ENCODE measurements around the gene FITM1.

The FITM1 gene

DNA sequence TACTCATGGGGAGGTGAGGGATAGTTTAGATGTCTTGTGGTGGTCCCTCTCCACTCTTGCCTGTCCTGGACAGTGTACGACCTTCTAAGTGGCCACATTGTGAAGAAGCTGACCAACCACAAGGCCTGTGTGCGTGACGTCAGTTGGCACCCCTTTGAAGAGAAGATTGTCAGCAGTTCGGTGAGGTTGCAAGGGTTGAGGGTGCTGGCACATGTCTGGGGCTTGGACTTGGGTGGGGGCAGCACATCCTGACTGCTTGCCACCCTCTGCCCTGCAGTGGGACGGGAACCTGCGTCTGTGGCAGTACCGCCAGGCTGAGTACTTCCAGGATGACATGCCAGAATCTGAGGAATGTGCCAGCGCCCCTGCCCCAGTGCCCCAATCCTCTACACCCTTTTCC lies 7.6 kb upstream of the FITM1 start:
- DNase-seq = no peak

DNA sequence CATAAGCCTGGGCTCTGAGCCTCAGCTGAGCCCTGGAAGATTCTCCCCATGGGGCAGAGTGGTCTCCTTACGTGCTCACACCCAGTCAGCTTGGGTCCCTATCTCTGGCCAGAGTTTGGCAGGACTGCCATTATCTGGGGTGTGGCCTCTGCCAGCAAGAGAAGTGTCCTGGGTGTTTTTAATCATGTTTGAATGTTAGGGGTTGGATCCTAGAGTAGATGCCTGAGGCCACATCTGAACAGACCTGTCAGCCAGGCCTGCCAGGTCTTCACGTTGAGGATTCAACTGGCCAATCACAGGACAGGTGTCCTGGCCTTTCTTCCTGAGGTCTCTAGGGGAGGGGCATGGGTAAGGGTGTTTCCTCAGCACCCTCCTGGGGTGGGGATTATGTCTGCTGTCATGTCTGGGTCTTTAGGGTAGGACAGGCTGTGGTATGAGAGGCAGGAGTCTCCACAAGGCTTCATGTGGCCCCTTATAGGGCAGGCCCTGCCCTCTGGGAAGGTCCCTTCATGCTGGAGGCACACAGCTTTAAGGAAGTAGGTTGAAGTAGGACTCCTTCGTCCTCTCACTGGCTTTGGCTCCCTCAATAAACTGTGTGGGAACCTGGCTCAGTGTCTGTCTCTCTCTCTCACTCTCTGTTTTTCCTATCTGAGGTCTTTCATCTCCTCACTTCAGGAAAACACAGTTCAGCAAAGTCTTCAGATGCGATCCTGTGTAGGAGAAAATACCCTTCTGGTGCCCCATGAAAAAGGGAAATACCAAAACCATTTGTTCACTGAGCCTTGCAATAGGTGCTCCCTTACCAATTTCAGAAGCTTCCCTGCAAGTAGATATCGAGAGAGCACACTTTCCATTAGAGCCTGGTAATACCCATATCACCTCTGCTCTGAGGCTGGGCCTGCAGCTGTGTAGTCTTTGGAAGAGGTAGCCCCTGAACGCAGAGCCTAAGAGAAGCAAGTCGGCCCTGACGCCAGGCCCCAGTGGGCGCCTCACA lies 6.7 kb upstream of the FITM1 start:
- no peak for DNase-seq

DNA sequence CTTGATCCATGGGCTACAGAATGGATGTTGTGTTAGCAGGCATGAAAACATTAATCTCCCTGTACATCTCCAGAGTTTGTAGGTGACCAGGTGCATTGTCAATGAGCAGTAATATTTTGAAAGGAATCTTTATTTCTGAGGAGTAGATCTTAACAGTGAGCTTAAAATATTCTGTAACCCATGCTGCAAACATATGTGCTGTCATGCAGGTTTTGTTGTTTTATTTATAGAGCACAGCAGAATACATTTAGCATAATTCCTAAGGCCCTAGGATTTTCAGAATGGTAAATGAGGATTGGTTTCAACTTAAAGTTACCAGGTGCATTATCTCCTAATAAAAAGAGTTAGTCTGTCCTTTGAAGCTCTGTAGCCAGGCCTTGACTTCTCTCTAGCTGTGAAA lies 3.5 kb upstream of the FITM1 start:
- no peak for DNase-seq

- no peak for DNase-seq
These were observed 2.8 kb upstream of the FITM1 start for GRCh38 chr14:24127673-24128072.

DNA sequence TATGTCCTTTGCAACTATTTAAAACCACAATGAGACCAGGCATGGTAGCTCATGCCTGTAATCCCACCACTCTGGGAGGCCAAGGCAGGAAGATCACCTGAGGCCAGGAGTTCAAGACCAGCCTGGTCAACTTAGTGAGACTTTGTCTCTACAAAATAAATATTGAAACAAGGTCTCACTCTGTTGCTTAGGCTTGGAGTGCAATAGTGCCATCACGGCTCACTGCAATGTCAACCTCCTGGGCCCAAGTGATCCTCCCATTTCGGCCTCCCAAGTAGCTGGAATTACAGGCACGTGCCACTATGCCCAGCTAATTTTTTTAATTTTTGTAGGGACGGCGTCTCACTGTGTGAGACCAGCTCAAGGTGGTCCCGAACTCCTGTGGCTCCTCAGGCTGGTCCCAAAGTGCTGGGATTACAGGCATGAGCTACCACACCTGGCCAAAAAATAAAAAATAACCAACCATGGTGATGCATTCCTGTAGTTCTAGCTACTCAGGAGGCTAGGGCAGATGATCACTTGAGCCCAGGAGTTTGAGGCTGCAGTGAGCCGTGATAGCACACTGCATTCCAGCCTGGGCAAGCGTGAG lies 955 bp upstream of the FITM1 start:
- DNase-seq = no peak

GRCh38 chr14:24130717-24131548 lies 474 bp downstream of the FITM1 start:
- no peak for DNase-seq

DNA sequence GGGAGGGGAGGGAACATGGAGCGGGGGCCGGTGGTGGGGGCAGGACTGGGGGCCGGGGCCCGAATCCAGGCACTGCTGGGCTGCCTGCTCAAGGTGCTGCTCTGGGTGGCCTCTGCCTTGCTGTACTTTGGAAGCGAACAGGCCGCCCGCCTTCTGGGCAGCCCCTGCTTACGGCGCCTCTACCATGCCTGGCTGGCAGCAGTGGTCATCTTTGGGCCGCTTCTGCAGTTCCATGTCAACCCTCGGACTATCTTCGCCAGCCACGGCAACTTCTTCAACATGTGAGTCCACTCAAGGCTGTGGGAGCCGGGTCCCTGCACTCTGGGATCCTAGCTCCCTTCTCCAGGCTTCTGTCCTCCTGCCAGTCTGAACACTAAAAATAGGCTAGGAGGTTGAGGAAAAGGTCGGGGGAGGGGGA lies 1.1 kb downstream of the FITM1 start:
- DNase-seq = no peak

DNA sequence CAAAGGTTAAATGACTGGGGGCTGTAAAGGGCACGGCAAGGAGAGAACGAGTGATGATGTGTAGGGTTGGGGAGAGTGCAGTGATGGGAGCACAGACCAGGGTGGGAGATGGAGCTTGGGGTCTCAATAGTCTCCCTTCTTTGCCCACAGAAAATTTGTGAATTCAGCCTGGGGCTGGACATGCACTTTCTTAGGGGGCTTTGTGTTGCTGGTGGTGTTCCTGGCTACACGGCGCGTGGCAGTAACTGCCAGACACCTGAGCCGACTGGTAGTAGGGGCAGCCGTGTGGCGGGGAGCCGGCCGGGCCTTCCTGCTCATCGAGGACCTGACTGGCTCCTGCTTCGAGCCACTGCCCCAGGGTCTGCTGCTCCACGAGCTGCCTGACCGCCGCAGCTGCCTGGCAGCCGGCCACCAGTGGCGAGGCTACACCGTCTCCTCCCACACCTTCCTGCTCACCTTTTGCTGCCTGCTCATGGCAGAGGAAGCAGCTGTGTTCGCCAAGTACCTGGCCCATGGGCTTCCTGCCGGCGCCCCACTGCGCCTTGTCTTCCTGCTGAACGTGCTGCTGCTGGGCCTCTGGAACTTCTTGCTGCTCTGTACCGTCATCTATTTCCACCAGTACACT lies 1.7 kb downstream of the FITM1 start:
- DNase-seq = no peak

DNA sequence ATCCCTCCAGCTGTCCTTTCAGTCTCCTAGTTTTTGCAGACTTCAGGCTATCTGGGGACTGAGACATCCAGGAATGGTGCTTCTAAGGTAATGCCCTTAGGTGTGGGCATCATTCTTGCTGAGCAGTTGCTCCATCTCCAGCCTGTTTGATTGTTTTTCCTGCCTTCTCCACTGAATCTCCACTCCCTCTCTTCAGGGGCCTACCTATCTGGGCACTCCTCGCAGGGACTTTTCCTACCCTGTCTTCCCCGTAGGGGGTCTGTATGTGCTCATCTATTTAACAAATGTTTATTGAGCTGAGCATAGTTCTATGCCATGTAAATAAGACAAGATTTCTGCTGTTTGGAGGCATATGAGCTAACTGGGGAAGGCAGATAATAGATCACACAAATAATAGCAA lies 2.5 kb downstream of the FITM1 start:
- no peak for DNase-seq

DNA sequence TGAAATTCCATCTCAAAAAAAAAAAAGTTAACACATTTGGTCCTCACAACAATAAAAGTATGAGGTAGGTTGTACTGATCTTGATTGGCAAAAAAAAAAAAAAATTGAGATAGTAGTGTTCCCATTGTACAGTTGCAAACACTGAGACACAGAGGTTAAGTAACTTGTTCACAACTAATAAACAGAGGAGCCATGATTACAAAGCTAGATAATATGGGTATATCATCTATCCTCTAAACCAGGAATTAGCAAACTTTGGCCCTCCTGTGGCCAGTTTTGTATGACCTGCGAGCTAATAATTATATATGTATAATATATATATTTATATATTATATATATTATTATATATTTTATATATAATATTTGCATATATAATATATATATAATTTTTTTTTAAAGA lies 3.3 kb downstream of the FITM1 start:
- no peak for DNase-seq

DNA sequence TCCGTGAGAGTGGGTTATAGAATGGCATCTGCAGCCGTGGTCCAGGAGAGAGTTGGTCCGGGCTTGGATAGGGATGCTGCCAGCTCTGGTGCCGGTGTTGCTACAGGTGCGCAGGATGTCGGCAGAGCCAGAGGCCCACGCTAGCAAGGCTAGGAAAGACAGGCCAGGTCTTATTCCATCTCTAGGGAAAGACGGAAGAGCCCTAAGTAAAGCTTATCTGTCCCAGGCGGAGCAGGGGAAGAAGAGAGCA lies 5.0 kb downstream of the FITM1 start:
- no peak for DNase-seq

GRCh38 chr14:24135834-24136683 lies 5.6 kb downstream of the FITM1 start, which contains the start of gene PSME1:
TSS of gene PSME1 (plus strand) at chr14:24136194. CDS start at chr14:24136263, 69 bp downstream.
- DNase-seq = peak; percentile 83

- DNase-seq = no peak
These were observed 6.4 kb downstream of the FITM1 start for GRCh38 chr14:24136684-24137528.

- DNase-seq = no peak
These were observed 7.3 kb downstream of the FITM1 start for GRCh38 chr14:24137529-24138395.

DNA sequence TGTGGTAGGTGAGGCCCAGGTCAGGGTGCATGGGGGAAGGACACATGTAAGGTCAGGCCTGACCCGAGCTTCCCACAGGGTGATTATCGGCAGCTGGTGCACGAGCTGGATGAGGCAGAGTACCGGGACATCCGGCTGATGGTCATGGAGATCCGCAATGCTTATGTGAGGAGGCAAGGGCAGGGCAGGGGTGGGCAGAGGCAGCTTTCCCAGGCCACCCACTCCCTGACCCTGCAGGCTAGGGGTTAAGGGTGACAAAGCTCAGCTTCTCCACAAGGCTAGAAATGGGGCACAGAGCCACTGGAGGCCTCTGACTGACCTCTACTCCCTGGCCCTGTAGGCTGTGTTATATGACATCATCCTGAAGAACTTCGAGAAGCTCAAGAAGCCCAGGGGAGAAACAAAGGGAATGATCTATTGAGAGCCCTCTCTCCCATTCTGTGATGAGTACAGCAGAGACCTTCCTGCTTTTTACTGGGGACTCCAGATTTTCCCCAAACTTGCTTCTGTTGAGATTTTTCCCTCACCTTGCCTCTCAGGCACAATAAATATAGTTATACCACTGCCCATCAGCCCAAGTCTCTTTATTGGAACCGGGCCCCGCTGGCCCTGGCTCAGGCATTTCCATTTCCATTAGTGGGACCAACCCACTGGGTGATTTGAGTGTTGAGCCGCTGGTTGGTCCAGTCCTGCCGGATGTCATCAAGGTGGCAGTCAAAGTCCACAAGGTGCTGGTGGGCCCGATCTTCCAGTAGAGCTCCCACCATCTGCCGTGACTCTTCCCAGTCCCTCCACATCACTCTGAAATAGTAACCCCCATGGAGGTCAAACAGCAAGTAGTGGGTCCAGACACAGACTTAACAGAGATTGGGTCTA lies 8.2 kb downstream of the FITM1 start:
- no peak for DNase-seq

GRCh38 chr14:24139272-24139934 lies 8.9 kb downstream of the FITM1 start:
- no peak for DNase-seq

- DNase-seq = peak; percentile 99
These were observed 10.8 kb downstream of the FITM1 start, which contains the start of gene EMC9 for GRCh38 chr14:24141097-24141880. TSS of gene EMC9 (minus strand) at chr14:24141591. CDS start at chr14:24141304, 287 bp downstream.

- DNase-seq = no peak
These were observed 13.1 kb downstream of the FITM1 start for GRCh38 chr14:24143511-24143910.

Data from NCI-H526 treated with DMSO at 0.1 percent for 48 hours (cell line).